ENCODE measurements around the gene AGAP1. TPM values are rescaled to one million over a fixed set of nuclear protein-coding genes. Genes with fewer than 3 reads are reported as not detected.
"Not testable (repeated sequence)": the region's sequence is repeated elsewhere in the genome, so short reads cannot be mapped to it uniquely, and the experiment has no call there.

AGAP1 gene
- polyA plus RNA-seq, 1 donor from 2014 or later, result 17.4 TPM

- no peaks in the 10 kb centered on the region for H4K20me1 ChIP-seq (ENCODE audit: insufficient read depth)
- TF ChIP-seq RAD21 (conservative IDR thresholded peaks at IDR 0.05) (no peak), TAF1 (IDR thresholded peaks at IDR 0.05; ENCODE audit: low read depth) (no peak), EP300 (conservative IDR thresholded peaks at IDR 0.05; ENCODE audit: poor library complexity, severe bottlenecking) (no peak), MXI1 (conservative IDR thresholded peaks at IDR 0.05; ENCODE audit: poor library complexity, severe bottlenecking) (no peak), SMC3 (conservative IDR thresholded peaks at IDR 0.05; ENCODE audit: poor library complexity) (no peak), POLR2AphosphoS5 (IDR thresholded peaks at IDR 0.05) (no peak), EZH2 (IDR thresholded peaks at IDR 0.05; ENCODE audit: borderline replicate concordance, insufficient read depth, low read length, poor library complexity, severe bottlenecking) (no peak), CTCF (IDR thresholded peaks at IDR 0.05; ENCODE audit: poor library complexity, severe bottlenecking) (no peak)
- TF ChIP-seq, protein P1, sequence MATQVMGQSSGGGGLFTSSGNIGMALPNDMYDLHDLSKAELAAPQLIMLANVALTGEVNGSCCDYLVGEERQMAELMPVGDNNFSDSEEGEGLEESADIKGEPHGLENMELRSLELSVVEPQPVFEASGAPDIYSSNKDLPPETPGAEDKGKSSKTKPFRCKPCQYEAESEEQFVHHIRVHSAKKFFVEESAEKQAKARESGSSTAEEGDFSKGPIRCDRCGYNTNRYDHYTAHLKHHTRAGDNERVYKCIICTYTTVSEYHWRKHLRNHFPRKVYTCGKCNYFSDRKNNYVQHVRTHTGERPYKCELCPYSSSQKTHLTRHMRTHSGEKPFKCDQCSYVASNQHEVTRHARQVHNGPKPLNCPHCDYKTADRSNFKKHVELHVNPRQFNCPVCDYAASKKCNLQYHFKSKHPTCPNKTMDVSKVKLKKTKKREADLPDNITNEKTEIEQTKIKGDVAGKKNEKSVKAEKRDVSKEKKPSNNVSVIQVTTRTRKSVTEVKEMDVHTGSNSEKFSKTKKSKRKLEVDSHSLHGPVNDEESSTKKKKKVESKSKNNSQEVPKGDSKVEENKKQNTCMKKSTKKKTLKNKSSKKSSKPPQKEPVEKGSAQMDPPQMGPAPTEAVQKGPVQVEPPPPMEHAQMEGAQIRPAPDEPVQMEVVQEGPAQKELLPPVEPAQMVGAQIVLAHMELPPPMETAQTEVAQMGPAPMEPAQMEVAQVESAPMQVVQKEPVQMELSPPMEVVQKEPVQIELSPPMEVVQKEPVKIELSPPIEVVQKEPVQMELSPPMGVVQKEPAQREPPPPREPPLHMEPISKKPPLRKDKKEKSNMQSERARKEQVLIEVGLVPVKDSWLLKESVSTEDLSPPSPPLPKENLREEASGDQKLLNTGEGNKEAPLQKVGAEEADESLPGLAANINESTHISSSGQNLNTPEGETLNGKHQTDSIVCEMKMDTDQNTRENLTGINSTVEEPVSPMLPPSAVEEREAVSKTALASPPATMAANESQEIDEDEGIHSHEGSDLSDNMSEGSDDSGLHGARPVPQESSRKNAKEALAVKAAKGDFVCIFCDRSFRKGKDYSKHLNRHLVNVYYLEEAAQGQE (IDR thresholded peaks at IDR 0.05; ENCODE audit: borderline replicate concordance), result no peak
- H3K9ac ChIP-seq (ENCODE audit: low read length), result no peak overlapping the region
- no peak overlapping the region for H2AFZ ChIP-seq (ENCODE audit: low read depth, low read length)
- H3K27ac ChIP-seq (ENCODE audit: low read length), result no peak overlapping the region
- H3K4me2 ChIP-seq (ENCODE audit: low read length), result no peak overlapping the region
- H3K79me2 ChIP-seq (replicated peaks; ENCODE audit: insufficient read depth, low read length), result no peaks in the 10 kb centered on the region
- H3K9me3 ChIP-seq (ENCODE audit: low read length), result no peaks in the 10 kb centered on the region
- H3K36me3 ChIP-seq (ENCODE audit: insufficient read depth, low read length), result no peaks in the 10 kb centered on the region
- no peaks in the 10 kb centered on the region for H3K9me2 ChIP-seq (ENCODE audit: insufficient read depth, low read length)
- H3F3A ChIP-seq (ENCODE audit: insufficient read depth, low read length, poor library complexity, severe bottlenecking), result no peaks in the 10 kb centered on the region
- H3K27me3 ChIP-seq (ENCODE audit: insufficient read depth, low read depth, low read length), result no peaks in the 10 kb centered on the region
- no peak overlapping the region for H3K4me3 ChIP-seq (ENCODE audit: low read length)
Measured at GRCh38 chr2:235763816-235764215, 270.0 kb downstream of the AGAP1 start.

GRCh38 chr2:235764478-235764877 lies 270.6 kb downstream of the AGAP1 start:
- H3K27me3 ChIP-seq (ENCODE audit: insufficient read depth, low read depth, low read length); H2AFZ ChIP-seq (ENCODE audit: low read depth, low read length); H3K9me3 ChIP-seq (ENCODE audit: low read length); H3K27ac ChIP-seq (ENCODE audit: low read length); H3F3A ChIP-seq (ENCODE audit: insufficient read depth, low read length, poor library complexity, severe bottlenecking); H3K79me2 ChIP-seq (replicated peaks; ENCODE audit: insufficient read depth, low read length); H3K36me3 ChIP-seq (ENCODE audit: insufficient read depth, low read length); H3K9me2 ChIP-seq (ENCODE audit: insufficient read depth, low read length); H3K4me2 ChIP-seq (ENCODE audit: low read length); H3K4me3 ChIP-seq (ENCODE audit: low read length); H4K20me1 ChIP-seq (ENCODE audit: insufficient read depth); H3K9ac ChIP-seq (ENCODE audit: low read length): not testable (repeated sequence)

All from neural cell (in vitro differentiated cells).